K562 (cell line): ENCODE measurements around the gene HLA-E. TPM values are rescaled to one million over a fixed set of nuclear protein-coding genes. Genes with fewer than 3 reads are reported as not detected.
A peak's percentile ranks its signal among the peaks of the same experiment; 100 is the strongest.

Experiments used
- ARID2 ChIP-seq: fragments of 450-650 bp; IDR thresholded peaks from 2 replicates; pipeline ENCODE4 v1.6.1; 2017; ENCODE audit warnings: antibody characterized with exemption, mild to moderate bottlenecking
- ARID3A ChIP-seq: IDR thresholded peaks from 2 replicates; pipeline ENCODE4 v1.6.1; 2012; ENCODE audit warnings: low read depth, low read length, improper control_type of control experiment, borderline replicate concordance
- CXXC5 ChIP-seq: fragments of 250-450 bp; sonication (Bioruptor Pico); IDR thresholded peaks from 2 replicates; pipeline ENCODE4 v1.8.0; 2022; ENCODE audit warnings: inconsistent platforms, mild to moderate bottlenecking, moderate library complexity
- DACH1 ChIP-seq: fragments of 450-650 bp; IDR thresholded peaks from 2 replicates; pipeline ENCODE4 v1.6.1; 2018; ENCODE audit not compliant: partially characterized antibody
- HOXB6 ChIP-seq: fragments of 250-450 bp; sonication (Bioruptor Pico); IDR thresholded peaks from 2 replicates; pipeline ENCODE4 v1.5.1; 2022; ENCODE audit warnings: mild to moderate bottlenecking, borderline replicate concordance
- KDM2B ChIP-seq: fragments of 250-450 bp; sonication (Bioruptor Pico); IDR thresholded peaks from 2 replicates; pipeline ENCODE4 v1.8.0; 2021; ENCODE audit warnings: mild to moderate bottlenecking, moderate library complexity
- LARP7 ChIP-seq: fragments of 450-650 bp; IDR thresholded peaks from 2 replicates; pipeline ENCODE4 v1.6.1; 2016
- MTA2 ChIP-seq: fragments of 450-650 bp; IDR thresholded peaks from 2 replicates; pipeline ENCODE4 v1.6.1; 2016; ENCODE audit warnings: low read depth
- NCOA6 ChIP-seq: fragments of 450-650 bp; IDR thresholded peaks from 2 replicates; pipeline ENCODE4 v1.6.1; 2017; ENCODE audit warnings: mild to moderate bottlenecking
- NR2C2 ChIP-seq, 2 experiments: fragments of 200-800 bp in 1 of 2; sonication (Bioruptor generic) in 1 of 2; sonication (generic) in 1 of 2; formaldehyde crosslinking in 1 of 2; IDR thresholded peaks; 2 replicates each; pipeline versions ENCODE4 v1.6.1 to v1.8.0; 2016 to 2022; ENCODE audit warnings: mild to moderate bottlenecking in 1 of 2, missing compliant biosample characterization in 1 of 2, missing genetic modification characterization in 1 of 2, missing genetic modification reagents in 1 of 2
- PREB ChIP-seq: sonication (generic); formaldehyde crosslinking; IDR thresholded peaks from 2 replicates; pipeline ENCODE4 v1.8.1; 2023; ENCODE audit warnings: mild to moderate bottlenecking, missing genetic modification reagents
- RBM14 ChIP-seq: fragments of 200-400 bp; formaldehyde crosslinking; IDR thresholded peaks from 2 replicates; pipeline ENCODE4 v1.6.1; 2018; ENCODE audit warnings: low read depth, mild to moderate bottlenecking, low read length, moderate library complexity, borderline replicate concordance; ENCODE audit not compliant: insufficient read depth
- RBM34 ChIP-seq: fragments of 200-400 bp; formaldehyde crosslinking; IDR thresholded peaks from 2 replicates; pipeline ENCODE4 v1.6.1; 2018; ENCODE audit warnings: low read length, borderline replicate concordance; ENCODE audit not compliant: insufficient read depth
- RNF2 ChIP-seq: sonication (generic); IDR thresholded peaks from 2 replicates; pipeline ENCODE4 v1.6.1; 2016
- SAFB ChIP-seq: fragments of 200-400 bp; formaldehyde crosslinking; IDR thresholded peaks from 2 replicates; pipeline ENCODE4 v1.6.1; 2017; ENCODE audit warnings: low read depth, low read length, borderline replicate concordance
- STAT5B ChIP-seq: fragments of 250-450 bp; sonication (Bioruptor Pico); IDR thresholded peaks from 2 replicates; pipeline ENCODE4 v1.8.0; 2021; ENCODE audit warnings: mild to moderate bottlenecking, inconsistent platforms
- SUPT5H ChIP-seq: fragments of 450-650 bp; IDR thresholded peaks from 2 replicates; pipeline ENCODE4 v1.6.1; 2016
- TEAD1 ChIP-seq, 2 experiments: fragments of 450-650 bp in 1 of 2; sonication (generic) in 1 of 2; formaldehyde crosslinking; IDR thresholded peaks; 2 replicates each; pipeline versions ENCODE4 v1.4.0 to v1.8.0; 2020 to 2022; ENCODE audit warnings: mild to moderate bottlenecking in 2 of 2, missing genetic modification reagents in 1 of 2
- ZNF140 ChIP-seq: fragments of 250-450 bp; sonication (Bioruptor Pico); IDR thresholded peaks from 2 replicates; pipeline ENCODE4 v1.8.0; 2021; ENCODE audit warnings: moderate library complexity, mild to moderate bottlenecking, inconsistent platforms
- ZNF518B ChIP-seq: fragments of 250-450 bp; sonication (Bioruptor Pico); IDR thresholded peaks from 2 replicates; pipeline ENCODE4 v1.5.0; 2021; ENCODE audit warnings: mild to moderate bottlenecking, moderate library complexity
- ZNF79 ChIP-seq: fragments of 250-450 bp; sonication (Bioruptor Pico); IDR thresholded peaks from 2 replicates; pipeline ENCODE4 v1.4.0; 2020; ENCODE audit warnings: low read depth, mild to moderate bottlenecking, moderate library complexity
- polyA plus RNA-seq, 8 experiments: library from polyadenylated mRNA; depleted of rRNA in 4 of 8; stranded (reverse) in 5 of 8; unstranded in 3 of 8; fragments of >200 nt; fragmentation: Nextera tagmentation in 2 of 8; fragmentation: Illumina TruSeq in 1 of 8; extraction: Ambion mirVana in 2 of 8; extraction: Trizol in 1 of 8; gene quantifications; 2 replicates each; pipeline versions ENCODE4 v1.2.1 to v1.2.3, GENCODE V29; 2011 to 2014; ENCODE audit warnings: inconsistent platforms in 1 of 8, missing spikeins in 1 of 8
- total RNA-seq, 7 experiments: library from RNA; depleted of rRNA in 6 of 7; stranded (reverse); fragments of >200 nt in 6 of 7; fragmentation: Illumina TruSeq in 2 of 7; extraction: Trizol in 2 of 7; gene quantifications; 2 replicates each; pipeline versions ENCODE4 v1.2.1 to v1.2.3, GENCODE V29; 2011 to 2021; ENCODE audit warnings: low replicate concordance in 1 of 7

Gene HLA-E
- total and polyA plus RNA-seq, 9 of the 15 experiments (the other 6 are each of a cell fraction or from before 2014, with no cell fraction given), result 3.2 to 39.9 (median 26.8) TPM

- no peak for TF ChIP-seq ARID3A
- TF ChIP-seq MTA2, result no peak
- TF ChIP-seq RBM14, result no peak
- no peak for TF ChIP-seq LARP7
- no peak for TF ChIP-seq ZNF518B (CRISPR knock-in tag)
- no peak for TF ChIP-seq RBM34
- TF ChIP-seq ZNF140 (CRISPR knock-in tag), result no peak
- TF ChIP-seq NCOA6, result no peak
- TF ChIP-seq ZNF79, result no peak
- no peak for TF ChIP-seq SAFB
- 0 out of 2 replicates have a peak, but pooled peaks have one; percentile 36 for TF ChIP-seq PREB (CRISPR knock-in tag)
- peak in 1 of 2 experiments; percentile 48; a peak in 1 of 4 replicates for TF ChIP-seq TEAD1 (CRISPR knock-in tag; IDR thresholded peaks at IDR 0.05)
- no peak for TF ChIP-seq ARID2
- TF ChIP-seq KDM2B, result no peak
- peak; percentile 33; the same call in 1 of the 2 replicates for TF ChIP-seq SUPT5H
- no peak for TF ChIP-seq RNF2
- TF ChIP-seq DACH1, result peak; percentile 25
- TF ChIP-seq STAT5B, result no peak
- no peak for TF ChIP-seq NR2C2 (CRISPR knock-in tag; IDR thresholded peaks at IDR 0.05)
- TF ChIP-seq NR2C2 (tag; IDR thresholded peaks at IDR 0.05), result no peak
- peak; percentile 48; the same call in 1 of the 2 replicates for TF ChIP-seq CXXC5
- no peak for TF ChIP-seq HOXB6 (CRISPR knock-in tag)
These were observed 52.5 kb downstream of the HLA-E start (continued) for GRCh38 chr6:30541515-30542403.
